SK-N-SH (cell line): ENCODE measurements around the gene CELF2. TPM values are rescaled to one million over a fixed set of nuclear protein-coding genes. Genes with fewer than 3 reads are reported as not detected.
"Not testable (repeated sequence)": the region's sequence is repeated elsewhere in the genome, so short reads cannot be mapped to it uniquely, and the experiment has no call there.

Experiments
- CTCF ChIA-PET: fragments of 300-600, 350-600 bp; formaldehyde crosslinking; extraction: SDS; loops from one replicate; lab custom pipeline; 2021; lab: Yijun Ruan, JAX
- POLR2A ChIA-PET: fragments of 350-600 bp; sonication (Branson Sonifier 250); formaldehyde crosslinking; extraction: SDS; loops from one replicate; lab custom pipeline; 2020; ENCODE audit warnings: antibody characterized with exemption, inconsistent platforms; lab: Yijun Ruan, JAX
- DNase-seq: peaks from one replicate; pipeline ENCODE4 v3.0.0; 2012
- H2AFZ ChIP-seq: fragments of 200-600 bp; sonication (generic); 2 replicates; pipeline ENCODE4 v1.8.1; 2016; ENCODE audit warnings: antibody characterized with exemption, mild to moderate bottlenecking, low read depth
- H3F3A ChIP-seq: fragments of 200-600 bp; sonication (generic); replicated peaks from 2 replicates; pipeline ENCODE3; 2016; ENCODE audit warnings: antibody characterized with exemption, mild to moderate bottlenecking; ENCODE audit not compliant: insufficient read depth
- H3K27ac ChIP-seq, 2 experiments: fragments of 200-500 bp in 1 of 2; fragments of 200-600 bp in 1 of 2; sonication (Bioruptor generic) in 1 of 2; sonication (generic), shearing (Covaris generic) in 1 of 2; 2 replicates each; pipeline versions ENCODE4 v1.5.1 to v1.6.1; 2014 to 2016; ENCODE audit warnings: low read depth in 2 of 2, inconsistent platforms in 1 of 2, low read length in 1 of 2, mild to moderate bottlenecking in 1 of 2, mixed read lengths in 1 of 2
- H3K27me3 ChIP-seq: fragments of 200-600 bp; sonication (generic), shearing (Covaris generic); 2 replicates; pipeline ENCODE4 v1.6.1; 2016; ENCODE audit warnings: mixed run types; ENCODE audit not compliant: insufficient read depth
- H3K36me3 ChIP-seq, 2 experiments: fragments of 200-500 bp in 1 of 2; fragments of 200-600 bp in 1 of 2; sonication (Bioruptor generic) in 1 of 2; sonication (generic) in 1 of 2; replicated peaks in 1 of 2; 2 replicates each; pipeline versions ENCODE3 to v1.5.1; 2014 to 2016; ENCODE audit warnings: low read length in 1 of 2, mild to moderate bottlenecking in 1 of 2; ENCODE audit not compliant: insufficient read depth in 2 of 2, control insufficient read depth in 1 of 2
- H3K4me1 ChIP-seq, 2 experiments: fragments of 200-500 bp in 1 of 2; fragments of 200-600 bp in 1 of 2; sonication (Bioruptor generic) in 1 of 2; sonication (generic), shearing (Covaris generic) in 1 of 2; 2 replicates each; pipeline versions ENCODE4 v1.5.1 to v1.6.1; 2014 to 2016; ENCODE audit warnings: low read depth in 1 of 2, low read length in 1 of 2, mixed run types in 1 of 2; ENCODE audit not compliant: insufficient read depth in 2 of 2, control insufficient read depth in 1 of 2
- H3K4me2 ChIP-seq: fragments of 200-600 bp; sonication (generic), shearing (Covaris generic); 2 replicates; pipeline ENCODE4 v1.6.1; 2017; ENCODE audit warnings: mixed run types
- H3K4me3 ChIP-seq, 2 experiments: fragments of 200-500 bp in 1 of 2; fragments of 200-600 bp in 1 of 2; sonication (Bioruptor generic) in 1 of 2; sonication (generic), shearing (Covaris generic) in 1 of 2; 2 replicates each; pipeline versions ENCODE4 v1.5.1 to v1.8.1; 2014 to 2016; ENCODE audit warnings: low read depth in 2 of 2, inconsistent platforms in 1 of 2, low read length in 1 of 2, mild to moderate bottlenecking in 1 of 2, mixed read lengths in 1 of 2, moderate library complexity in 1 of 2
- H3K79me2 ChIP-seq: fragments of 200-600 bp; sonication (generic); 2 replicates; pipeline ENCODE4 v1.8.1; 2017; ENCODE audit warnings: mild to moderate bottlenecking; ENCODE audit not compliant: insufficient read depth
- H3K9ac ChIP-seq: fragments of 200-600 bp; sonication (generic); 2 replicates; pipeline ENCODE4 v1.6.1; 2017; ENCODE audit warnings: mixed run types
- H3K9me2 ChIP-seq: fragments of 200-600 bp; sonication (generic); 2 replicates; pipeline ENCODE4 v1.6.1; 2017; ENCODE audit warnings: mixed run types
- H3K9me3 ChIP-seq: fragments of 200-600 bp; sonication (generic); 2 replicates; pipeline ENCODE4 v1.6.1; 2017; ENCODE audit warnings: mixed run types, mild to moderate bottlenecking, moderate library complexity
- H4K20me1 ChIP-seq: fragments of 200-600 bp; sonication (generic); 2 replicates; pipeline ENCODE4 v1.6.1; 2017; ENCODE audit warnings: mild to moderate bottlenecking, mixed run types; ENCODE audit not compliant: insufficient read depth
- ELF1 ChIP-seq: IDR thresholded peaks from 2 replicates; pipeline ENCODE4 v1.4.0; 2012
- FOSL2 ChIP-seq: IDR thresholded peaks from 2 replicates; pipeline ENCODE4 v1.4.0; 2012; ENCODE audit warnings: low read depth, mild to moderate bottlenecking, moderate library complexity, borderline replicate concordance
- IRF3 ChIP-seq: fragments of 150-350 bp; IDR thresholded peaks from 2 replicates; pipeline ENCODE4 v1.6.1; 2016; ENCODE audit warnings: mild to moderate bottlenecking, low read depth, low read length
- MEF2A ChIP-seq: IDR thresholded peaks from 2 replicates; pipeline ENCODE4 v1.4.0; 2012; ENCODE audit warnings: low read depth, borderline replicate concordance
- NFIC ChIP-seq: IDR thresholded peaks from 2 replicates; pipeline ENCODE4 v1.4.0; 2012; ENCODE audit warnings: borderline replicate concordance
- NRF1 ChIP-seq: IDR thresholded peaks from 2 replicates; pipeline ENCODE4 v1.6.1; 2012; ENCODE audit warnings: low read depth, mild to moderate bottlenecking, low read length
- RAD21 ChIP-seq: IDR thresholded peaks from 2 replicates; pipeline ENCODE4 v1.6.1; 2012; ENCODE audit warnings: mild to moderate bottlenecking, low read length
- REST ChIP-seq: IDR thresholded peaks from 2 replicates; pipeline ENCODE4 v1.6.1; 2012; ENCODE audit warnings: mild to moderate bottlenecking, low read depth, low read length, moderate library complexity
- RXRA ChIP-seq: IDR thresholded peaks from 2 replicates; pipeline ENCODE4 v1.4.0; 2012; ENCODE audit warnings: low read depth, mild to moderate bottlenecking, borderline replicate concordance
- SIN3A ChIP-seq: IDR thresholded peaks from 2 replicates; pipeline ENCODE4 v1.6.1; 2012; ENCODE audit warnings: low read depth, mild to moderate bottlenecking, low read length, moderate library complexity, borderline replicate concordance
- TAF1 ChIP-seq: IDR thresholded peaks from 2 replicates; pipeline ENCODE4 v1.6.1; 2012; ENCODE audit warnings: low read depth, mild to moderate bottlenecking, low read length, moderate library complexity, borderline replicate concordance
- TCF12 ChIP-seq: IDR thresholded peaks from 2 replicates; pipeline ENCODE4 v1.4.0; 2012
- USF2 ChIP-seq: fragments of 150-350 bp; IDR thresholded peaks from 2 replicates; pipeline ENCODE4 v1.6.1; 2017; ENCODE audit warnings: antibody characterized with exemption, low read length, low read depth, borderline replicate concordance
- YY1 ChIP-seq: IDR thresholded peaks from 2 replicates; pipeline ENCODE4 v1.4.0; 2012; ENCODE audit warnings: low read depth, mild to moderate bottlenecking
- whole genome bisulfite sequencing: methylation state at CpG from one replicate; pipeline ENCODE4 v1.1.6; 2017; ENCODE audit warnings: low lambda C conversion rate; 5-methylcytosine and 5-hydroxymethylcytosine counted together
- polyA plus RNA-seq, 3 experiments: library from polyadenylated mRNA; depleted of rRNA; stranded (reverse); fragments of >200 nt; gene quantifications; 2 replicates each; pipeline ENCODE4 v1.2.3, GENCODE V29; 2012

CELF2 gene
- polyA plus RNA-seq, 1 of the 3 experiments (the other 2 are of a cell fraction) = 0.03 TPM

- H3K9me2 ChIP-seq, POLR2A ChIA-PET, H3K36me3 ChIP-seq, H3F3A ChIP-seq, H3K79me2 ChIP-seq, H3K27ac ChIP-seq, H4K20me1 ChIP-seq, DNase-seq, CTCF ChIA-PET, H3K4me3 ChIP-seq, H3K4me1 ChIP-seq, H3K4me2 ChIP-seq, H3K27me3 ChIP-seq, H3K9ac ChIP-seq, H3K9me3 ChIP-seq, H2AFZ ChIP-seq: not testable (repeated sequence)
- WGBS = 5% methylated on average over 2 of the region's 2 CpGs
Observed at GRCh38 chr10:11123892-11124291, 106.2 kb downstream of the CELF2 start.

- Histone ChIP-seq H3K79me2 (no peaks in the 10 kb centered on the region), H3F3A (no peaks in the 10 kb centered on the region), H3K27me3 (no peaks in the 10 kb centered on the region), H4K20me1 (no peaks in the 10 kb centered on the region), H3K9me2 (no peaks in the 10 kb centered on the region), H3K4me2 (no peak overlapping the region), H3K27ac (no peak overlapping the region), H3K9ac (no peak overlapping the region), H3K9me3 (no peaks in the 10 kb centered on the region), H3K4me1 (no peaks in the 10 kb centered on the region), H3K36me3 (no peaks in the 10 kb centered on the region), H2AFZ (no peak overlapping the region), H3K4me3 (no peak overlapping the region)
- 36% methylated on average over 3 of the region's 3 CpGs for WGBS
- ChIA-PET CTCF (no interaction called here), POLR2A (no interaction called here)
- no peak for DNase-seq
- TF ChIP-seq IRF3 (no peak), USF2 (no peak), NRF1 (no peak), ELF1 (no peak), NFIC (no peak), TAF1 (no peak), FOSL2 (no peak), YY1 (no peak), TCF12 (no peak), RXRA (no peak), REST (no peak), MEF2A (no peak), RAD21 (no peak), SIN3A (no peak)
Observed at GRCh38 chr10:11125004-11125403, 107.3 kb downstream of the CELF2 start.

GRCh38 chr10:11127017-11127416, 109.3 kb downstream of the CELF2 start:
- H3K4me3 ChIP-seq, H3K27me3 ChIP-seq, H3K9ac ChIP-seq, H2AFZ ChIP-seq, H3K9me3 ChIP-seq, H3K27ac ChIP-seq, CTCF ChIA-PET, H3K4me2 ChIP-seq, H3F3A ChIP-seq, DNase-seq, H3K36me3 ChIP-seq, POLR2A ChIA-PET, H4K20me1 ChIP-seq, H3K9me2 ChIP-seq, H3K79me2 ChIP-seq, H3K4me1 ChIP-seq: not testable (repeated sequence)
- WGBS = 28% methylated on average over 4 of the region's 4 CpGs
